Skeletal muscle tissue (tissue), 4 donors: ENCODE results near the gene SEC14L2. TPM values are rescaled to one million over a fixed set of nuclear protein-coding genes. Genes with fewer than 3 reads are reported as not detected.

Experiments
- H3K27ac ChIP-seq: one replicate; pipeline ENCODE4 v1.7.0; 2013; ENCODE audit warnings: mild to moderate bottlenecking, low read depth, low read length, inconsistent platforms
- H3K27me3 ChIP-seq, 3 donors: one replicate each; pipeline ENCODE4 v1.7.0; 2013; ENCODE audit warnings: low read length in 3 of 3; ENCODE audit not compliant: control insufficient read depth in 3 of 3, insufficient read depth in 3 of 3
- H3K36me3 ChIP-seq, 3 donors: one replicate each; pipeline ENCODE4 v1.7.0; 2013; ENCODE audit warnings: low read length in 3 of 3; ENCODE audit not compliant: control insufficient read depth in 3 of 3, insufficient read depth in 3 of 3
- H3K4me1 ChIP-seq, 3 donors: one replicate each; pipeline ENCODE4 v1.7.0; 2013; ENCODE audit warnings: low read length in 3 of 3, mild to moderate bottlenecking in 3 of 3; ENCODE audit not compliant: control insufficient read depth in 3 of 3, insufficient read depth in 3 of 3
- H3K4me3 ChIP-seq, 3 donors: one replicate each; pipeline ENCODE4 v1.7.0; 2013; ENCODE audit warnings: low read length in 3 of 3
- H3K9ac ChIP-seq, 3 donors: one replicate each; pipeline ENCODE4 v1.7.0; 2013; ENCODE audit warnings: low read length in 3 of 3, mild to moderate bottlenecking in 3 of 3, moderate library complexity in 2 of 3, low read depth in 1 of 3
- H3K9me3 ChIP-seq, 3 donors: one replicate each; pipeline ENCODE4 v1.7.0; 2013; ENCODE audit warnings: low read length in 3 of 3; ENCODE audit not compliant: control insufficient read depth in 3 of 3
- total RNA-seq: library from RNA; depleted of rRNA; stranded (reverse); fragments of >200 nt; gene quantifications from one replicate; pipeline ENCODE4 v1.2.3, GENCODE V29; 2014
- donor health status: Osteomylitis.

Gene SEC14L2
- total RNA-seq, 1 donor from 2014 or later, result 2.1 TPM

DNA sequence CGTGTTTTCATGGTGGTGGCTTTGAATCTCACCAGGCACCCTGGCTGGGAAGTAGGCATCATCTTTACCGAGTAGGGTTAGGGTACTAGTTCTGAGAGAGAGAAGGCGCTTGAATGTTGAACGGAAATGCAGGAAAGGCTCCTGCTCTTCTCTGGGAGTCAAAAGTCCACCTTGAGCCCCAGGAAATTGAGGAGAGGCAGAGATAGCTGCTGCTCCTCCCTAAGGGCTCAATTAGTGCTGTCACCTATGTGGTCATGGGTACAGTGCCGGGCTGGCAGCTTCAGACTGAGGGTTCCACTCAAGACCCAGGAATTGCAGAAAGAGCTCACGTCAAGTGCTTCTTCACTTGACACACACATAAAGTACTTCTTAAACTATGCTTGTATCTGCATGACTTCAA is 38.3 kb upstream of the SEC14L2 start:
- no peak overlapping the region for H3K27ac ChIP-seq
- H3K4me1 ChIP-seq, result peaks cover 27 to 35% (median 28%) of the 10 kb centered on the region in 3 donors
- H3K9ac ChIP-seq, result no peak overlapping the region
- no peaks in the 10 kb centered on the region for H3K9me3 ChIP-seq
- no peaks in the 10 kb centered on the region for H3K36me3 ChIP-seq
- H3K27me3 ChIP-seq, result peaks cover 0 to 4% (median 0%) of the 10 kb centered on the region in 3 donors
- no peak overlapping the region for H3K4me3 ChIP-seq

DNA sequence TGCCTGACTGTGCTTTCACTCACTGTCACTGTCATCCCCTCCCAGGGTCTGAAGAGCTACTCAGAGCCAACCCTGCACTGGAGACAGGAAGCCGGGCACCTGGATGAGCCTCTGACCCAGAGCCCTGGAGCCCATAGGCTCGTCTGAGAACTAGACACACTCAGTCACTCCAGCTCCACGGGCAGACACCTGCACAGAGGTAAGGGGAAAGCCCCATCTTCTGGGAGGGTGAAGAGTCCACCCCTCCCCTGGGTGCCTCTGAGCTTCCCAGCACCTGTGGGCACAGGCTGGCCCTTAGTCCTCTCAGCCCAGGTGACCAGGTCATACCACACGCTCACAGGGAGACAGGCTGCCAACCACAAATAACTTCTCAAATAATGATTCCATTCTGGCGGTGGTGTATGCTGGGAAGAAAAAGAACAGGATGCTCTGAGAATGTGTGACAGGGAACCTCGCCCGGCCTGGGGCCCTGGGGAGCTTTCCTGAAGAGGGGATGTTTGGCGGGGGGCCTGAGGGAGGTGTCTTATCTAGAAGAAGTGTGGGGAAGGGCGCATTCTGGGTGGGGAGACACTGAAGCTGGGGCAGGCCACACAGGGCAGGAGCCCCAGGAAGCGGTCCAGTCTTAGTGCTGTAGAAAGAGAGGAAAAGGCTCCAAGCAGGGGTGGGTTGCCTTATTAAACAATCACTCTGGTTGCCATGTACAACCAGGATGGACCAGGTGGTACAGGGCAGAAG is 34.7 kb upstream of the SEC14L2 start:
- Histone ChIP-seq H3K9me3 (no peaks in the 10 kb centered on the region), H3K4me1 (peaks cover 3 to 4% (median 3%) of the 10 kb centered on the region in 3 donors), H3K27ac (no peak overlapping the region), H3K36me3 (peaks cover 2 to 4% (median 4%) of the 10 kb centered on the region in 3 donors), H3K9ac (no peak overlapping the region), H3K27me3 (peaks cover 0 to 4% (median 0%) of the 10 kb centered on the region in 3 donors), H3K4me3 (no peak overlapping the region)

DNA sequence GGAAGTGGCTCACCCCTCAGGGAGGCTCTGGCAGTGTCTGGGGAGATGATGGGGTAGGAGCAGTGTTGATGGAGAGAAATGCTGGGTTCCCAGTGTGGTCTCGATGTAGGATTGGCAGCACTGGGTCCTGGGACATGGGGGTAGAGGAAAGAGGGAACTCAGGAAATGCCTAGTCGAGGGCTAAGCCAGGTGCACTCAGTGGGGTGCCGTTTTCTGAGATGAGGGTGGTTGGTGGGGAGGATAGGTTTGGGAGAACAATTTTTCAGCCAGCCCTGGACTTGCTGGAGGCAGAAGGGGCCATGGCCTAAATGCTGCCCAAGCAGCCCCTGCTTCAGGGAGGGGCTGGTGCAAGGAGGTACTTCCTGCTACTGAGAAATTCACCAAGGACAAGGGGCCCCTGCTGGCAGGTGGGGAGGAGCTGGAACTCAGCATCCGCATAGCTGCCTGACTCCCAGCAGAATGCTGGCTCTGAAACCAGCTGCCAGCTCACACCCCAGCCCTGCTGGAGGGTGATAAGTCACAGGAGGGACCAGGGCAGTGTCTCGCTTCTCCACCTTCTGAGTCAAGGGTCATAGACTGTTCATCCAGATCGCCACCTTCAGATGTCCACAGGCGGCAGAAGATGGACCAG is 34.1 kb upstream of the SEC14L2 start:
- no peak overlapping the region for H3K27ac ChIP-seq
- no peaks in the 10 kb centered on the region for H3K4me1 ChIP-seq
- H3K36me3 ChIP-seq, result peaks cover 2 to 4% (median 4%) of the 10 kb centered on the region in 3 donors
- no peak overlapping the region for H3K4me3 ChIP-seq
- peaks cover 0 to 4% (median 0%) of the 10 kb centered on the region in 3 donors for H3K27me3 ChIP-seq
- no peak overlapping the region for H3K9ac ChIP-seq
- H3K9me3 ChIP-seq, result no peaks in the 10 kb centered on the region

DNA sequence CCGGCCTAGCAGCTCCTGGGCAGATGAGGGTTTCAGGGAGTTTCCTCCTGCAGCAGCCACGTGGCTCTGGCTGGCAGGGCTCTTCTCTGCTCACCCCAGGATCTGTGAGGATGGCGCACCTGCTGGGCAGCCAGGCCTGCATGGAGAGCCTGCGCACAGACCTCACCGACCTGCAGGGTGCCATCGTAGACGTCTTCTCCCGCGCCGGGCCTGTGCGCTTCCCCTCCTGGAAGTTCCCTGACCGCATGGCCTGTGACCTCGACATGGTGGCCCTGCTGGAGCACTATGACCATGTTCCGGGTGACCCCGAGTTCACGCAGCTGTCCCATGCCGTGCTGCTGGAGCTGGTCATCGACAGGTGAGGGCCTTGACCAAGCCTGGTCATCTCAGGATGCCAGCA is 30.9 kb upstream of the SEC14L2 start:
- Histone ChIP-seq H3K27me3 (peaks cover 0 to 6% (median 3%) of the 10 kb centered on the region in 3 donors), H3K4me3 (no peak overlapping the region), H3K9me3 (no peaks in the 10 kb centered on the region), H3K36me3 (peaks cover 2 to 4% (median 4%) of the 10 kb centered on the region in 3 donors), H3K27ac (no peak overlapping the region), H3K4me1 (no peaks in the 10 kb centered on the region), H3K9ac (no peak overlapping the region)

DNA sequence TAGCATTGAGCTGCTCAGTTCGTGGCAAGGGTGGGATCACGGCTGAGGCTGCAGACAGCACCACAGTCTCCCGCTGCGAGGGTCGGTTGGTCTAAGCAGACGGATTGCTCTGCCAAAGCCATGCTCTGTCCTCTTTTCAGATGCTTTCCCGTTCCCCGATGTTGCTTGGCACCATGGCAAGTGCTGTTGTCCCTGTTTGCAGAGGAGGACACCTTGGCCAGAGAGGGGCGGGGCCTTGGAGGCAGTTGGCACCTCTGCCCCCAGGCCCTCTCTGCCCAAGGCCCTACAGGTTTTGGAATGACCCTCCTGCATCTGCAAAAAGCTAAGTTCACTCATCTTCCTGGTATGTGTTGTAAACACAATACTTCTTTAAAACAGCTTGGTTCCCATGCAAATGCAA is 28.4 kb upstream of the SEC14L2 start:
- no peak overlapping the region for H3K4me3 ChIP-seq
- H3K4me1 ChIP-seq, result no peaks in the 10 kb centered on the region
- H3K27me3 ChIP-seq, result peaks cover 0 to 6% (median 3%) of the 10 kb centered on the region in 3 donors
- H3K36me3 ChIP-seq, result peaks cover 2 to 4% (median 4%) of the 10 kb centered on the region in 3 donors
- no peaks in the 10 kb centered on the region for H3K9me3 ChIP-seq
- H3K27ac ChIP-seq, result no peak overlapping the region
- H3K9ac ChIP-seq, result no peak overlapping the region

DNA sequence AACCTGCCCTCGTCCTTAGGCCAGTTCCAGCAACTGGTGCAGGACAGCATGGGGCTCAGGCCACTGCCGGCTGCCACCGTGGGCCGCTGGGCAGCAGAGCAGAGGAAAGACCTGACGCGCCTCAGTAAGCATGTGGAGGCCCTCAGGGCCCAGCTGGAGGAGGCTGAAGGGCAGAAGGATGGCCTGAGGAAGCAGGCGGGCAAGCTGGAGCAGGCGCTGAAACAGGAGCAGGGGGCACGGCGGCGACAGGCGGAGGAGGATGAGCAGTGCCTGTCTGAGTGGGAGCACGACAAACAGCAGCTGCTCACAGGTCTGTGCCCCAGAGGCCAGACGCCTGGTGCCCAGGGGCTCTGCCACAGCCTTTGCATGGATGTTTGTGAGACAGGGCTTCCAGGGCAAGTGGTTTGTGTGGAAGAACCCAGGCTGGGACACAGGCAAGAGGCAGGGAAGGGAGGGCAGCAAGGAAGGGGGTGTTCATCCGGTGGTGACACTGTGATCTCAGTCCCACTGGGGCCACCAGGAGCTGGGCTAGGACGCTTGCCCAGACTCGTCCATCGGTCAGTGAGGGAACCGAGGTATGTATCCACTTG is 26.1 kb upstream of the SEC14L2 start:
- no peaks in the 10 kb centered on the region for H3K4me1 ChIP-seq
- H3K36me3 ChIP-seq, result peaks cover 2 to 4% (median 4%) of the 10 kb centered on the region in 3 donors
- no peaks in the 10 kb centered on the region for H3K9me3 ChIP-seq
- H3K27ac ChIP-seq, result no peak overlapping the region
- peaks cover 0 to 6% (median 3%) of the 10 kb centered on the region in 3 donors for H3K27me3 ChIP-seq
- no peak overlapping the region for H3K4me3 ChIP-seq
- no peak overlapping the region for H3K9ac ChIP-seq

DNA sequence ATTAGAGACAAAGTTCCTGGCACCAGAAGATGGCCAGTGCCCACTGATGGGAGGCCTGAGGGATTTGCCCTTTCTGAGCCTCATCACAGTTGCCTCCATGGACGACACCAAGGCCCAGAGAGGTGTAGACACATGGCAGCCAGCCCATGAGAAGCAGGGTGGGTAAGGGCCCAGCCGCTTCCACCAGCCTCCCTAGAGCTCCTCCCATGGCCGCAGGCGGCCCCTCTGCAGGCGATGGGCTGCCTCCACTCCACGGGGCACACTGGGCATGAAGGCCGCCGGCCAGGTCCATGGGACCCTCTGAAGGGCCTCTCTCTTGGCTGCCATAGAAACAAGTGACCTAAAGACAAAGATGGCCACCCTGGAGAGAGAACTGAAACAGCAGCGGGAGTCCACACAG is 25.5 kb upstream of the SEC14L2 start:
- Histone ChIP-seq H3K36me3 (peaks cover 0 to 2% (median under 1%) of the 10 kb centered on the region in 3 donors), H3K9ac (no peak overlapping the region), H3K27ac (no peak overlapping the region), H3K9me3 (no peaks in the 10 kb centered on the region), H3K27me3 (peaks cover 0 to 6% (median 3%) of the 10 kb centered on the region in 3 donors), H3K4me1 (no peaks in the 10 kb centered on the region), H3K4me3 (no peak overlapping the region)

DNA sequence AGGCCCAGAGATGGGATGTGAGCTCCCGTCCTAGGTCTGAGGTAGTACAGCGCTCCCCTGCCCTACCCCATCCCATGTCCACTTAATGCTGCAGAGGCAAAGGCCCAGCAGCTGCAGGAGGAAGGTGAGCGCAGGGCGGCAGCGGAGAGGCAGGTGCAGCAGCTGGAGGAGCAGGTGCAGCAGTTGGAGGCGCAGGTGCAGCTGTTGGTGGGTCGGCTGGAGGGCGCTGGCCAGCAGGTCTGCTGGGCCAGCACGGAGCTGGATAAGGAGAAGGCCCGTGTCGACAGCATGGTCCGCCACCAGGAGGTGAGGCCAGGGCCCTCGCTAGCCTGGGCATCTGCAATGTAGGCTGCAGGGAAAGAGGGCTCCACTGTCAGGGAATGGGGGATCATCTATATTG is 24.8 kb upstream of the SEC14L2 start:
- Histone ChIP-seq H3K27me3 (peaks cover 0 to 6% (median 3%) of the 10 kb centered on the region in 3 donors), H3K27ac (no peak overlapping the region), H3K4me1 (no peaks in the 10 kb centered on the region), H3K36me3 (peaks cover 0 to 3% (median 0%) of the 10 kb centered on the region in 3 donors), H3K4me3 (no peak overlapping the region), H3K9me3 (no peaks in the 10 kb centered on the region), H3K9ac (no peak overlapping the region)

DNA sequence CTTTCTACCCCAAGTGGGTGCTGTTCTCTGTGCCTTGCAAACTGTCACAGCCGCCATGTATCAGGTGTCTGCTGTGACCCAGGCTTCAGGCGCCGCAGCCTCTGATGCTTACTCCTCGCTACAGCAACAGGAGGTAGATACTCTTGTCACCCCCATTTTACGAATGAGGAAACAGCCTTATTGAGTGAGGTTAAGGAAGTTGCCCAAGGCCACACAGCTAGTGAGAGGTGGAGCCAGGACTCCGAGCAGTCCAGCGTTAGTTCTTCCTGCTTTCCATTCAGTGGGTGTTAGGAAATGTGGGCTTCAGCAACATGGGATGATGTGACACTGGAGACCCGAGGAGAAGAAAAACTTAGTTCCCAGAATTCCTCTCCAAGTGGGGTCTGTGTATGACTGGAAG is 23.9 kb upstream of the SEC14L2 start:
- H3K36me3 ChIP-seq, result peaks cover 0 to 9% (median 4%) of the 10 kb centered on the region in 3 donors
- H3K9me3 ChIP-seq, result no peaks in the 10 kb centered on the region
- no peak overlapping the region for H3K4me3 ChIP-seq
- H3K27me3 ChIP-seq, result peaks cover 0 to 6% (median 3%) of the 10 kb centered on the region in 3 donors
- no peak overlapping the region for H3K27ac ChIP-seq
- H3K4me1 ChIP-seq, result no peaks in the 10 kb centered on the region
- no peak overlapping the region for H3K9ac ChIP-seq
